K562 (cell line): ENCODE results near the gene TTC9B. TPM values are rescaled to one million over a fixed set of nuclear protein-coding genes. Genes with fewer than 3 reads are reported as not detected.

ENCODE experiments used
- ATAC-seq: fragments of 200-7000 bp; cut with Tn5 transposase; 3 replicates; pipeline ENCODE4 v1.9.1; 2020; ENCODE audit warnings: moderate library complexity
- BruUV-seq: library from RNA; stranded (reverse); fragments of 400-500 nt; replicated peaks from 2 replicates; lab custom pipeline; 2021; lab: Mats Ljungman, UMichigan
- CTCF ChIA-PET: fragments of 300-600 bp; formaldehyde crosslinking; extraction: SDS; loops from one replicate; lab custom pipeline; 2021; ENCODE audit warnings: low intra/inter-chr PET ratio; lab: Yijun Ruan, JAX
- POLR2A ChIA-PET: fragments of 300-600, 350-650 bp; sonication (Branson Sonifier 250); formaldehyde crosslinking; extraction: SDS; loops from one replicate; lab custom pipeline; 2021; ENCODE audit warnings: antibody characterized with exemption, inconsistent platforms; lab: Yijun Ruan, JAX
- DNase-seq, 4 experiments: peaks; one replicate each; pipeline versions ENCODE4 v3.0.0 to v3.0.0-alpha.2; 2011 to 2018; ENCODE audit warnings: low spot score in 3 of 4, mixed read lengths in 3 of 4; ENCODE audit errors: extremely low read depth in 1 of 4
- FAIRE-seq: peaks from 2 replicates; lab custom pipeline; 2011; peaks lifted over from hg19 to GRCh38; lab: Jason Lieb, UNC
- H2AFZ ChIP-seq: 2 replicates; pipeline ENCODE4 v1.6.0; 2011; ENCODE audit warnings: low read depth, low read length, control low read depth, inconsistent platforms
- H3K27ac ChIP-seq: fragments of 200-600 bp; 3 replicates; pipeline ENCODE4 v1.8.0; 2011; ENCODE audit warnings: low read depth, mild to moderate bottlenecking, control low read depth, inconsistent platforms, low read length, moderate library complexity, mixed read lengths; ENCODE audit errors: extremely low read depth
- H3K27me3 ChIP-seq, 2 experiments: fragments of 300-600 bp in 1 of 2; 2 replicates in 1 of 2; 3 replicates in 1 of 2; pipeline versions ENCODE4 v1.6.0 to v1.8.0; 2011; ENCODE audit warnings: inconsistent platforms in 2 of 2, low read length in 2 of 2, mild to moderate bottlenecking in 1 of 2, mixed read lengths in 1 of 2, moderate library complexity in 1 of 2; ENCODE audit not compliant: control insufficient read depth in 2 of 2, insufficient read depth in 2 of 2
- H3K36me3 ChIP-seq: fragments of 300-600 bp; 3 replicates; pipeline ENCODE4 v1.8.0; 2011; ENCODE audit warnings: mild to moderate bottlenecking, low read length, inconsistent platforms; ENCODE audit not compliant: control insufficient read depth, insufficient read depth
- H3K4me1 ChIP-seq, 2 experiments: fragments of 200-600 bp in 1 of 2; replicated peaks in 1 of 2; 2 replicates in 1 of 2; 3 replicates in 1 of 2; pipeline versions ENCODE4 v1.5.1 to v1.8.0; 2011; ENCODE audit warnings: inconsistent platforms in 2 of 2, low read length in 2 of 2, mild to moderate bottlenecking in 1 of 2, mixed read lengths in 1 of 2, moderate library complexity in 1 of 2; ENCODE audit not compliant: control insufficient read depth in 2 of 2, insufficient read depth in 2 of 2
- H3K4me2 ChIP-seq: 2 replicates; pipeline ENCODE4 v1.6.1; 2011; ENCODE audit warnings: low read length, control low read depth, inconsistent platforms, mixed read lengths; ENCODE audit not compliant: insufficient read depth
- H3K4me3 ChIP-seq: fragments of 200-600 bp; sonication (generic), shearing (Covaris generic); 2 replicates; pipeline ENCODE4 v1.5.1; 2016; ENCODE audit warnings: control low read depth, inconsistent platforms
- H3K79me2 ChIP-seq: fragments of 200-600 bp; 3 replicates; pipeline ENCODE4 v1.8.0; 2011; ENCODE audit warnings: low read length, inconsistent platforms; ENCODE audit not compliant: control insufficient read depth, insufficient read depth
- H3K9ac ChIP-seq, 2 experiments: 2 replicates each; pipeline versions ENCODE4 v1.6.0 to v1.6.1; 2011; ENCODE audit warnings: low read depth in 2 of 2, low read length in 2 of 2, control low read depth in 1 of 2, inconsistent platforms in 1 of 2, mild to moderate bottlenecking in 1 of 2, mixed read lengths in 1 of 2; ENCODE audit not compliant: insufficient read depth in 1 of 2
- H3K9me1 ChIP-seq: one replicate; pipeline ENCODE4 v1.6.0; 2011; ENCODE audit warnings: inconsistent platforms, mild to moderate bottlenecking, low read length, moderate library complexity; ENCODE audit not compliant: control insufficient read depth, insufficient read depth
- H3K9me3 ChIP-seq: replicated peaks from 2 replicates; pipeline ENCODE4 v1.5.1; 2011; ENCODE audit warnings: low read depth, low read length, inconsistent platforms; ENCODE audit not compliant: control insufficient read depth, insufficient read depth
- H4K20me1 ChIP-seq: replicated peaks from 2 replicates; pipeline ENCODE4 v1.6.1; 2011; ENCODE audit warnings: low read length, inconsistent platforms, mixed read lengths; ENCODE audit not compliant: control insufficient read depth, insufficient read depth
- NR2C2 ChIP-seq, 2 experiments: fragments of 200-800 bp in 1 of 2; sonication (Bioruptor generic) in 1 of 2; sonication (generic) in 1 of 2; formaldehyde crosslinking in 1 of 2; IDR thresholded peaks; 2 replicates each; pipeline versions ENCODE4 v1.6.1 to v1.8.0; 2016 to 2022; ENCODE audit warnings: mild to moderate bottlenecking in 1 of 2, missing compliant biosample characterization in 1 of 2, missing genetic modification characterization in 1 of 2, missing genetic modification reagents in 1 of 2
- RBM25 ChIP-seq: fragments of 200-400 bp; formaldehyde crosslinking; IDR thresholded peaks from 2 replicates; pipeline ENCODE4 v1.6.1; 2018; ENCODE audit warnings: low read length, low read depth, moderate library complexity; ENCODE audit not compliant: severe bottlenecking
- ZBTB33 ChIP-seq: sonication (generic); formaldehyde crosslinking; IDR thresholded peaks from 2 replicates; pipeline ENCODE4 v1.8.1; 2023; ENCODE audit warnings: mild to moderate bottlenecking, missing genetic modification reagents
- ZNF407 ChIP-seq: fragments of 450-650 bp; IDR thresholded peaks from 2 replicates; pipeline ENCODE4 v1.6.1; 2016; ENCODE audit warnings: low read depth
- WGBS: fragments of 100-300 bp; shearing (Covaris generic); methylation state at CpG from one replicate; pipeline ENCODE4 v1.1.6; 2016; ENCODE audit warnings: low coverage, mixed read lengths; ENCODE audit not compliant: insufficient coverage; ENCODE audit errors: missing lambda C conversion rate; 5-methylcytosine and 5-hydroxymethylcytosine counted together
- in situ Hi-C: fragments of 300-500 bp; cut with MboI; formaldehyde crosslinking; loops from 4 replicates; pipeline ENCODE4 v1.15.0; 2018; ENCODE audit warnings: inconsistent platforms, mixed read lengths
- intact Hi-C: fragments of 100-400 bp; cut with micrococcal nuclease; formaldehyde crosslinking; loops from 2 replicates; pipeline ENCODE4 v1.14.2; 2022
- polyA plus RNA-seq, 8 experiments: library from polyadenylated mRNA; depleted of rRNA in 4 of 8; stranded (reverse) in 5 of 8; unstranded in 3 of 8; fragments of >200 nt; fragmentation: Nextera tagmentation in 2 of 8; fragmentation: Illumina TruSeq in 1 of 8; extraction: Ambion mirVana in 2 of 8; extraction: Trizol in 1 of 8; gene quantifications; 2 replicates each; pipeline versions ENCODE4 v1.2.1 to v1.2.3, GENCODE V29; 2011 to 2014; ENCODE audit warnings: inconsistent platforms in 1 of 8, missing spikeins in 1 of 8
- total RNA-seq, 7 experiments: library from RNA; depleted of rRNA in 6 of 7; stranded (reverse); fragments of >200 nt in 6 of 7; fragmentation: Illumina TruSeq in 2 of 7; extraction: Trizol in 2 of 7; gene quantifications; 2 replicates each; pipeline versions ENCODE4 v1.2.1 to v1.2.3, GENCODE V29; 2011 to 2021; ENCODE audit warnings: low replicate concordance in 1 of 7

TTC9B gene
- total and polyA plus RNA-seq, 9 of the 15 experiments (the other 6 are each of a cell fraction or from before 2014, with no cell fraction given) = 0.06 to 0.14 TPM; not detected in 7

GRCh38 chr19:40223135-40223822 is 5.1 kb upstream of the TTC9B start:
- intact Hi-C loops = loop anchor here (2.0 kb wide), 1 partner anchor 84 kb away; no protein-coding TSS in a partner anchor
- ATAC-seq (no peak), DNase-seq (no peak), FAIRE-seq (no peak)
- BruUV-seq = no TSS peak
- TF ChIP-seq NR2C2 (CRISPR knock-in tag; IDR thresholded peaks at IDR 0.05) (no peak), NR2C2 (tag; IDR thresholded peaks at IDR 0.05) (no peak), RBM25 (peak; percentile 15), ZNF407 (no peak), ZBTB33 (CRISPR knock-in tag) (peak; percentile 82; the same call in 1 of the 2 replicates)
- H3K79me2 ChIP-seq = no peaks in the 10 kb centered on the region
- H3K4me2 ChIP-seq = no peak overlapping the region
- H3K27me3 ChIP-seq = peaks cover 0 to 3% of the 10 kb centered on the region in 2 experiments; a peak in 1 of 5 replicates
- H2AFZ ChIP-seq = no peak overlapping the region
- POLR2A ChIA-PET = interaction anchor here (1.0 kb wide), 1 partner anchor 23 kb away, joined by 3 read pairs; no protein-coding TSS in a partner anchor
- H3K36me3 ChIP-seq = no peaks in the 10 kb centered on the region
- H3K9me3 ChIP-seq = peaks cover 4% of the 10 kb centered on the region; the same call in 1 of the 2 replicates
- no peak overlapping the region for H3K27ac ChIP-seq
- H3K9ac ChIP-seq = no peak overlapping the region
- H3K4me1 ChIP-seq = peaks cover 12 to 34% of the 10 kb centered on the region in 2 experiments; a peak in 4 of 5 replicates
- in situ Hi-C loops = loop anchor here (5.0 kb wide), 1 partner anchor 76 kb away; no protein-coding TSS in a partner anchor
- WGBS = 82% methylated on average over 10 of the region's 48 CpGs
- no peak overlapping the region for H3K4me3 ChIP-seq
- CTCF ChIA-PET = interaction anchor here (1.6 to 3.3 kb wide), 2 partner anchors 68 to 83 kb away, joined by 9 to 24 read pairs; no protein-coding TSS in a partner anchor
- H4K20me1 ChIP-seq = no peaks in the 10 kb centered on the region; the same call in 1 of the 2 replicates
- no peaks in the 10 kb centered on the region for H3K9me1 ChIP-seq
